ENCODE results near the gene MS4A3. TPM values are rescaled to one million over a fixed set of nuclear protein-coding genes. Genes with fewer than 3 reads are reported as not detected.
"Not testable (repeated sequence)": the region's sequence is repeated elsewhere in the genome, so short reads cannot be mapped to it uniquely, and the experiment has no call there.

Gene MS4A3, protein sequence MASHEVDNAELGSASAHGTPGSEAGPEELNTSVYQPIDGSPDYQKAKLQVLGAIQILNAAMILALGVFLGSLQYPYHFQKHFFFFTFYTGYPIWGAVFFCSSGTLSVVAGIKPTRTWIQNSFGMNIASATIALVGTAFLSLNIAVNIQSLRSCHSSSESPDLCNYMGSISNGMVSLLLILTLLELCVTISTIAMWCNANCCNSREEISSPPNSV
- 1 to 10 TPM in 1 of 6 experiments, under 1 TPM in 2, not detected in 3; 0.48 to 1.2 (median 0.80) TPM for total RNA-seq
- long read RNA-seq = 0 reads

- no peak for DNase-seq
- Histone ChIP-seq H3K27me3 (no peaks in the 10 kb centered on the region), H3K36me3 (no peaks in the 10 kb centered on the region), H3K4me1 (no peaks in the 10 kb centered on the region), H3K4me3 (no peak within 1 kb of the TSS), H3K27ac (no peak within 1 kb of the TSS), H3K9me3 (no peaks in the 10 kb centered on the region)
- ATAC-seq = no peak
- no peak for TF ChIP-seq POLR2A (IDR thresholded peaks at IDR 0.05)
- TF ChIP-seq, protein P1, sequence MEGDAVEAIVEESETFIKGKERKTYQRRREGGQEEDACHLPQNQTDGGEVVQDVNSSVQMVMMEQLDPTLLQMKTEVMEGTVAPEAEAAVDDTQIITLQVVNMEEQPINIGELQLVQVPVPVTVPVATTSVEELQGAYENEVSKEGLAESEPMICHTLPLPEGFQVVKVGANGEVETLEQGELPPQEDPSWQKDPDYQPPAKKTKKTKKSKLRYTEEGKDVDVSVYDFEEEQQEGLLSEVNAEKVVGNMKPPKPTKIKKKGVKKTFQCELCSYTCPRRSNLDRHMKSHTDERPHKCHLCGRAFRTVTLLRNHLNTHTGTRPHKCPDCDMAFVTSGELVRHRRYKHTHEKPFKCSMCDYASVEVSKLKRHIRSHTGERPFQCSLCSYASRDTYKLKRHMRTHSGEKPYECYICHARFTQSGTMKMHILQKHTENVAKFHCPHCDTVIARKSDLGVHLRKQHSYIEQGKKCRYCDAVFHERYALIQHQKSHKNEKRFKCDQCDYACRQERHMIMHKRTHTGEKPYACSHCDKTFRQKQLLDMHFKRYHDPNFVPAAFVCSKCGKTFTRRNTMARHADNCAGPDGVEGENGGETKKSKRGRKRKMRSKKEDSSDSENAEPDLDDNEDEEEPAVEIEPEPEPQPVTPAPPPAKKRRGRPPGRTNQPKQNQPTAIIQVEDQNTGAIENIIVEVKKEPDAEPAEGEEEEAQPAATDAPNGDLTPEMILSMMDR (IDR thresholded peaks at IDR 0.05) = no peak
- WGBS (ENCODE audit: insufficient coverage, low coverage, low lambda C conversion rate, missing lambda C conversion rate) = 51% methylated on average over 8 of the region's 8 CpGs
- intact Hi-C loops (cut with DNase I) = no loop called here
Observed at GRCh38 chr11:60056349-60056969, at the start of gene MS4A3. MS4A3 (plus strand) TSS chr11:60056665; CDS start chr11:60061161, 4,496 bp downstream.

- no peaks in the 10 kb centered on the region for H3K4me1 ChIP-seq
- WGBS (ENCODE audit: insufficient coverage, low coverage, low lambda C conversion rate, missing lambda C conversion rate) = no CpG with 5 or more reads among the region's 1 CpG
- intact Hi-C loops (cut with DNase I) = no loop called here
- H3K27ac ChIP-seq = no peak within 1 kb of the TSS
- TF ChIP-seq POLR2A (IDR thresholded peaks at IDR 0.05) = no peak
- TF ChIP-seq, protein P1 (IDR thresholded peaks at IDR 0.05) = no peak
- no peaks in the 10 kb centered on the region for H3K9me3 ChIP-seq
- DNase-seq (no peak), ATAC-seq (no peak)
- no peak within 1 kb of the TSS for H3K4me3 ChIP-seq
- no peaks in the 10 kb centered on the region for H3K36me3 ChIP-seq
- no peaks in the 10 kb centered on the region for H3K27me3 ChIP-seq
Observed at GRCh38 chr11:60016881-60017280, 39.6 kb upstream of the MS4A3 start, which contains the start of gene OOSP4B. OOSP4B (plus strand) TSS chr11:60017181.

GRCh38 chr11:60018058-60018457 lies 38.4 kb upstream of the MS4A3 start:
- intact Hi-C loops (cut with DNase I) = no loop called here
- WGBS (ENCODE audit: insufficient coverage, low coverage, low lambda C conversion rate, missing lambda C conversion rate) = 53% methylated on average over 7 of the region's 8 CpGs
- no peak for TF ChIP-seq POLR2A (IDR thresholded peaks at IDR 0.05)
- TF ChIP-seq, protein P1 (IDR thresholded peaks at IDR 0.05) = no peak

GRCh38 chr11:60020376-60020775 lies 36.1 kb upstream of the MS4A3 start:
- H3K27me3 ChIP-seq; H3K36me3 ChIP-seq; H3K4me1 ChIP-seq; H3K27ac ChIP-seq; ATAC-seq; DNase-seq; intact Hi-C loops (cut with DNase I); H3K4me3 ChIP-seq; H3K9me3 ChIP-seq: not testable (repeated sequence)
- WGBS (ENCODE audit: insufficient coverage, low coverage, low lambda C conversion rate, missing lambda C conversion rate) = no CpG with 5 or more reads among the region's 27 CpGs

More at GRCh38 chr11:60018058-60018457, 38.4 kb upstream of the MS4A3 start:
- Histone ChIP-seq H3K27me3 (no peaks in the 10 kb centered on the region), H3K4me1 (no peaks in the 10 kb centered on the region), H3K4me3 (no peak overlapping the region), H3K9me3 (no peaks in the 10 kb centered on the region), H3K36me3 (no peaks in the 10 kb centered on the region), H3K27ac (no peak overlapping the region)
- ATAC-seq (no peak), DNase-seq (no peak)

GRCh38 chr11:60029015-60029632 lies 27.3 kb upstream of the MS4A3 start:
- TF ChIP-seq, protein P1 (IDR thresholded peaks at IDR 0.05) = no peak
- TF ChIP-seq POLR2A (IDR thresholded peaks at IDR 0.05) = no peak
- intact Hi-C loops (cut with DNase I) = no loop called here
- ATAC-seq = no peak

More at GRCh38 chr11:60029015-60029632, 27.3 kb upstream of the MS4A3 start:
- no peaks in the 10 kb centered on the region for H3K27me3 ChIP-seq
- no peak overlapping the region for H3K27ac ChIP-seq
- 38% methylated on average over 3 of the region's 3 CpGs for whole genome bisulfite sequencing (ENCODE audit: insufficient coverage, low coverage, low lambda C conversion rate, missing lambda C conversion rate)
- no peak overlapping the region for H3K4me3 ChIP-seq
- DNase-seq = no peak
- H3K36me3 ChIP-seq = no peaks in the 10 kb centered on the region
- H3K9me3 ChIP-seq = no peaks in the 10 kb centered on the region
- no peaks in the 10 kb centered on the region for H3K4me1 ChIP-seq
